ENCODE results near the gene RPRML. TPM values are rescaled to one million over a fixed set of nuclear protein-coding genes. Genes with fewer than 3 reads are reported as not detected.

Gene RPRML
- total RNA-seq, 6 experiments from 2014 or later: not detected

GRCh38 chr17:46952115-46952514 is 26.9 kb downstream of the RPRML start:
- Mint-ChIP-seq H3K4me3 (no peak overlapping the region), H3K9me3 (peaks cover 8% of the 10 kb centered on the region; the same call in 1 of the 2 replicates), H3K36me3 (ENCODE audit: low read depth) (no peaks in the 10 kb centered on the region), H3K4me1 (ENCODE audit: low read depth) (peaks cover 8% of the 10 kb centered on the region), H3K27ac (no peak overlapping the region), H3K27me3 (ENCODE audit: insufficient read depth) (peaks cover 25% of the 10 kb centered on the region)
- no peak for TF ChIP-seq CTCF (IDR thresholded peaks at IDR 0.05)
- no peak for DNase-seq

GRCh38 chr17:46951706-46952105 is 27.3 kb downstream of the RPRML start:
- H3K4me3 Mint-ChIP-seq: no peak overlapping the region
- H3K9me3 Mint-ChIP-seq: peaks cover 8% of the 10 kb centered on the region; the same call in 1 of the 2 replicates
- H3K27me3 Mint-ChIP-seq (ENCODE audit: insufficient read depth): peaks cover 24% of the 10 kb centered on the region
- no peaks in the 10 kb centered on the region for H3K36me3 Mint-ChIP-seq (ENCODE audit: low read depth)
- no peak for TF ChIP-seq CTCF (IDR thresholded peaks at IDR 0.05)
- no peak for DNase-seq
- H3K4me1 Mint-ChIP-seq (ENCODE audit: low read depth): peaks cover 8% of the 10 kb centered on the region
- no peak overlapping the region for H3K27ac Mint-ChIP-seq

GRCh38 chr17:46950997-46951621 is 27.9 kb downstream of the RPRML start:
- H3K9me3 Mint-ChIP-seq: peaks cover 8% of the 10 kb centered on the region; the same call in 1 of the 2 replicates
- no peak overlapping the region for H3K4me3 Mint-ChIP-seq
- H3K27ac Mint-ChIP-seq: no peak overlapping the region
- peaks cover 20% of the 10 kb centered on the region for H3K27me3 Mint-ChIP-seq (ENCODE audit: insufficient read depth)
- H3K4me1 Mint-ChIP-seq (ENCODE audit: low read depth): peaks cover 8% of the 10 kb centered on the region
- no peaks in the 10 kb centered on the region for H3K36me3 Mint-ChIP-seq (ENCODE audit: low read depth)
- no peak for TF ChIP-seq CTCF (IDR thresholded peaks at IDR 0.05)
- DNase-seq: no peak

GRCh38 chr17:46950342-46950996 is 28.6 kb downstream of the RPRML start:
- peaks cover 8% of the 10 kb centered on the region for H3K4me1 Mint-ChIP-seq (ENCODE audit: low read depth)
- H3K36me3 Mint-ChIP-seq (ENCODE audit: low read depth): no peaks in the 10 kb centered on the region
- peaks cover 8% of the 10 kb centered on the region; the same call in 1 of the 2 replicates for H3K9me3 Mint-ChIP-seq
- DNase-seq: no peak
- H3K4me3 Mint-ChIP-seq: no peak overlapping the region
- no peak for TF ChIP-seq CTCF (IDR thresholded peaks at IDR 0.05)
- H3K27ac Mint-ChIP-seq: no peak overlapping the region
- peaks cover 20% of the 10 kb centered on the region for H3K27me3 Mint-ChIP-seq (ENCODE audit: insufficient read depth)

- peak; percentile 43 for DNase-seq
- TF ChIP-seq CTCF (IDR thresholded peaks at IDR 0.05): 0 out of 2 replicates have a peak, but pooled peaks have one; percentile 14
- H3K4me1 Mint-ChIP-seq (ENCODE audit: low read depth): peaks cover 8% of the 10 kb centered on the region
- H3K27ac Mint-ChIP-seq: no peak overlapping the region
- H3K36me3 Mint-ChIP-seq (ENCODE audit: low read depth): no peaks in the 10 kb centered on the region
- H3K9me3 Mint-ChIP-seq: peaks cover 8% of the 10 kb centered on the region; the same call in 1 of the 2 replicates
- peaks cover 20% of the 10 kb centered on the region for H3K27me3 Mint-ChIP-seq (ENCODE audit: insufficient read depth)
- H3K4me3 Mint-ChIP-seq: no peak overlapping the region
Measured at GRCh38 chr17:46949291-46950174, 29.5 kb downstream of the RPRML start.

All from HFFc6 (cell line).